Measurements from ENCODE around the gene STX18.

The STX18 gene

DNA sequence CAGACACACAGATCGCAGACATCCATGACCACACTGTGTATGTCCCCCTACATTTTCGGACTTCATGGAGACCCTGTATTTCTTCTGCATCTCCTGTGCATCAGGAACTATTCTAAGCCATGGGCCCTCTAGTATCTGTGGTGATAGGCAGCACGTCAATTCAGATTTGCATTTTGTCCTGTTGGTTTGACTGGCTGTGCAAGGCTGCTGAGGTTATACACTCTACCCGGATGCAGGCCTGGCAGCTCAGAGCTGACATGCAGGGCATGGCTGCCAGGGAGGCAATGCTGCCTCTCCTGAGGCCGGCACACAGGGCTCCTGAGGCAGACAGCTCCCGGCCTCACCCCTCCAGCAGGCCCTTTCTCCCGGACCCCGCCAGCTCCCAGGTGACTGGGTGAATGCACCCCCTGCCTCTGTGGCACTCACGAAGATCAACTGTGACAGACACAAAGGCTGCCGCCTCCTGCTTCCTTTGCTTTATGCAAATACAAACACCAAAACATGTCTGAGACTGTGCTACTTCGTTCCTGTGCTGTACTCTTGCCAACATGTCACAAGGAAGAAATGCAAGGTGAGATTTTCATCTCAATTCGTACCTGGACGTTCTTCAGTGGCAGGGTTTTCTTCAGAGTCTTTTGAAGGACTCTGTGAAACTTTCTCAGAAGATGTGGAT, 103.9 kb downstream of the STX18 start:
- no peak for TF ChIP-seq POLR2A (IDR thresholded peaks at IDR 0.05; ENCODE audit: low read depth, low read length)
- DNase-seq (ENCODE audit: insufficient read length, low spot score) (no peak), FAIRE-seq (no peak)

- DNase-seq (ENCODE audit: insufficient read length, low spot score) = no peak
- no peak for FAIRE-seq
- no peak for TF ChIP-seq POLR2A (IDR thresholded peaks at IDR 0.05; ENCODE audit: low read depth, low read length)
Observed at GRCh38 chr4:4436244-4436823, 105.5 kb downstream of the STX18 start.

GRCh38 chr4:4433941-4434340, 107.9 kb downstream of the STX18 start:
- DNase-seq (ENCODE audit: insufficient read length, low spot score) (no peak), FAIRE-seq (no peak)
- TF ChIP-seq POLR2A (IDR thresholded peaks at IDR 0.05; ENCODE audit: low read depth, low read length) = no peak

- TF ChIP-seq POLR2A (IDR thresholded peaks at IDR 0.05; ENCODE audit: low read depth, low read length) = no peak
- FAIRE-seq (no peak), DNase-seq (ENCODE audit: insufficient read length, low spot score) (no peak)
Observed at GRCh38 chr4:4432341-4433125, 109.3 kb downstream of the STX18 start.

GRCh38 chr4:4430492-4431195, 111.2 kb downstream of the STX18 start:
- TF ChIP-seq POLR2A (IDR thresholded peaks at IDR 0.05; ENCODE audit: low read depth, low read length) = no peak
- no peak for FAIRE-seq
- peak; percentile 55 for DNase-seq (ENCODE audit: insufficient read length, low spot score)

DNA sequence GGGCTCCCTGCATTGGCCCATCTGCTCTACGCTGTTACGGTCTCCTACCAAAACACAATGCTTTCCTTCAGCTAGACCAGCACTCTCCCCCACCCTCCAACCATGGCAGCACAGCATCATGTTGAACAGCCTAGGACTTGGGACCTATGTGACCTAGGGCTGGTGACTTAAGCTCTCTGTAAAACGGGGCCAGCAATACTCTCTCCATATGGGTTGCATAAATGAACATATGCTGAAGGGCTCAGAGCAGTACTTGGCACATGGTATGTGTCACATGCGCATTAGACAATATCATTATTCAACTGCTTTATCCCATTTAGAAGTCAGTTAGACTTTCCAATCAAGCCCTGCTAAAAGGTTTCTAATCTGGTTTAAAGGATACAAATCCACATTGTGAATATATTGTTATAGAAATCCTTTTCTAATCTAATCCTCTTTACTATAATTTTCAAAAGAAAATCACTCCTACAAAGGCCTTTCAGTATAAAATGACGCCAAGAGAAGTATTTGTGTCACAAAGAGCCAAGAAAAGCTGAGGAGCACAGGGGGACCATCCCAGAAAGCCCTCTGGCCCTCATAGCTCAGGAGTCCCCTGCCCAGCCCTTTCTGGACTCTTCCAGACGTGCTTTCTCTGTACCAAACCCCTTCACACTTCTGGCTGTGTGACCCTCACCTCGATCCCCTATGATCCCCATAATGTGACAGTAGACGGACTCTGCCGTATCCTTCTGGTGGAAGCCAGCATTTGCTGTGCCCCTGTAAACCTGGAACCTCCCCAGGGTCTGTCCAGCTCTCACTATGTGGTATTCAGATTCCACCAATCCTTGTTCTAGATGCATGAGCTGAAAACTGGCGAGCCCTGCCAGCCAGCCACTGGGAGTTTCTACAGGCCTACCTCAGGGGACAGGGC, 112.6 kb downstream of the STX18 start:
- DNase-seq (ENCODE audit: insufficient read length, low spot score) (no peak), FAIRE-seq (no peak)
- no peak for TF ChIP-seq POLR2A (IDR thresholded peaks at IDR 0.05; ENCODE audit: low read depth, low read length)

GRCh38 chr4:4427886-4428285, 114.0 kb downstream of the STX18 start:
- FAIRE-seq (no peak), DNase-seq (ENCODE audit: insufficient read length, low spot score) (no peak)
- no peak for TF ChIP-seq POLR2A (IDR thresholded peaks at IDR 0.05; ENCODE audit: low read depth, low read length)

GRCh38 chr4:4427121-4427870, 114.6 kb downstream of the STX18 start:
- FAIRE-seq = no peak

DNA sequence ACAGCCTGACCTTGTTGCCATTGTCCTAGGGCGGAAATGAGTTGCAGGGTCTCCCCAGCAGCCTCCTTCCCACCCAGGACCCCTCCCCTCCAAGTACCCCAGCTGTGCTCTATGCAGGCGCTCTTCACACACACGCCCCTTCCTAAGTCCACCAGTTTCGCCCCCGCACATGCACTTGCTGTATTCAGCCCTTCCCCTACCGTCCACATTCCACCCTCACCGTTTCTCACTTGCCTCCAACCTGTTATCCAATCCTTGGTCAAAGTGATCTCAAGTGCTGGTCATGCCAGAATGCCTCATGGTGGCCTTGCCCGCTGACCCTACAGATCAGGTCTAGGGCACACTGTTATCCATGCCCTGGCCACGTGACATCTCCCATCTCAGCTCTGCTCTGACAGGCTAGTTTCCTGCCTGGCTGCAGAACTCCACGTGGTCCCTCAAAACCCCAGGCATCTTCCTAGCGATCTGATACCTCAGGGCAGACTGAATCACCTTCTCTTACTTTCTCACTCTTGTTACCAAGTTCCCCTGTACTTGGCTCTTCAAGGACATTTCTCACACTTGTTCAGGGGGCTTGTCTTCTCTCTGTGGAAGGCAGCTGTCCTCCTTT, 115.2 kb downstream of the STX18 start:
- DNase-seq (ENCODE audit: insufficient read length, low spot score) (no peak), FAIRE-seq (no peak)
- no peak for TF ChIP-seq POLR2A (IDR thresholded peaks at IDR 0.05; ENCODE audit: low read depth, low read length)

More at GRCh38 chr4:4427121-4427870, 114.6 kb downstream of the STX18 start:
- TF ChIP-seq POLR2A (IDR thresholded peaks at IDR 0.05; ENCODE audit: low read depth, low read length) = no peak
- DNase-seq (ENCODE audit: insufficient read length, low spot score) = no peak

GRCh38 chr4:4425696-4426095, 116.2 kb downstream of the STX18 start:
- FAIRE-seq (no peak), DNase-seq (ENCODE audit: insufficient read length, low spot score) (no peak)
- TF ChIP-seq POLR2A (IDR thresholded peaks at IDR 0.05; ENCODE audit: low read depth, low read length) = no peak

DNA sequence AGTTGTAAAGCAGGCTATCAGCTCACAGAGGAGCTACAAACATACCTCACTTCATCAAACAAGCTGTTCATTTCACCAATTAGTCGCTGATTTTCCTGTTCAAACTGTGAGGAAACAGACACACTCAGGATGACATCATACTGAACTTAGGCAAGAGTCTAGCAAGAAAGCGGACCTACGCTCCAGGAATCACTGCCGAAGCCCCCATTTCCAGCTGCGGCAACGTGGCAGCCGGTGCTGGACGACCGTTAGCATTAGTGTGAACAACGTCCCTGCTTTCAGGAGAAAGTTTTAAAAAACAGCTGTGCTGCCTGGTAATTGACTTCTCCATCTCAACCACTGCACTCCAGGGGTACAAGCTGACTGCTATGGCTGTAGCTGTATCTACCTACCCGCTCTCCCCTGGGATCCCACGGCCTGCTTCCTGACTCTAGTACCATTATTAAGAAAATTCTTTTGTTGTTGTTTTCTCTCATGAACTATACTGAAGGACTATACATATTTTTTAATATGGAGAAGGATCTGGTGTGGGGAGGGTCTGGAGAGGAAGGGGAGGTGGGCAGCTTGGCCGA, 116.6 kb downstream of the STX18 start:
- FAIRE-seq = no peak
- no peak for TF ChIP-seq POLR2A (IDR thresholded peaks at IDR 0.05; ENCODE audit: low read depth, low read length)

More for the DNA sequence above, 116.6 kb downstream of the STX18 start:
- no peak for DNase-seq (ENCODE audit: insufficient read length, low spot score)

All from H54 (cell line).